ENCODE measurements around the gene OR5T2.
"Not testable (repeated sequence)": the region's sequence is repeated elsewhere in the genome, so short reads cannot be mapped to it uniquely, and the experiment has no call there.

Gene OR5T2

DNA sequence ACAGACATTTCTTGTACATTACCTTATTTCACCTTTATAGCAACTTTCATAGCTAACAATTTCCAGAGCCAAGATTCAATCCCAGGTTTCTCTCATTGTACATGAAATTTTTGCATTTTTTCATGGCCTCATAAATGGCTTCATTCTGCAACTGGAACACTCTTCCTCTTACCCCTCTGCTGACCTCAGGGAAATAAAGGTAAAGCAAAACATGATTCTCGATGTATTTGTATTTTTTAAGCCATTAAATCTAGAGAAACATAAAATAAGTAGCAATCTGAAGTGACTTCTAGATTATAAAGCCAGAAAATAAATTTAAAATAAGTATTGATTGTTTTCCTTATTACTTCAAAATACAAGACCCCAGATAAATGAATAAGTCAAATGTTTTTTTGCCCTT lies at the start of gene OR5T2:
Gene OR5T2, minus strand, starts transcription at position 101 of the 400 bp plus-strand sequence. CDS start 1,193 bp downstream, outside the sequence.
- DNase-seq (ENCODE audit: low spot score): no peak

DNA sequence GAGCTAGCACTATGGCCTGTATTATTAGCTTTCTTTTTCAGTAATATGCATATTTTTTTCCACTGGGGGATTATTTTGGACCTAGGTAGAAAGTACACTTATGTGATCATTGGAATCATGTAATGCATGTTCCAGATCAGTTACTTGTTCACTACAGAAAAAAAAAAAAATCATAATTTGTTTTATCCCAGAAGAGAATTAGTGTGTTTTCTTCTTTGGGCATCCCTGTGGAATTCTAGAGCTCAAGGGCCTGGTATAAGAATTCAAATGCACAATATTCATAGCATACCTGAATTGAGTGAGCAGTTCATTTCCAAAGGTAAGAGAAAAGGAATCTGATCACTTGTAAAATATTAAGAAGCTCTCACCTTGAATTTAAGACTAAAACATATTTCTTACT lies 39.8 kb upstream of the OR5T2 start, which contains the start of gene OR5T1:
Gene OR5T1, plus strand, starts transcription at position 301 of the 400 bp plus-strand sequence. CDS start 1,485 bp downstream, outside the sequence.
- no peak for DNase-seq (ENCODE audit: low spot score)

DNA sequence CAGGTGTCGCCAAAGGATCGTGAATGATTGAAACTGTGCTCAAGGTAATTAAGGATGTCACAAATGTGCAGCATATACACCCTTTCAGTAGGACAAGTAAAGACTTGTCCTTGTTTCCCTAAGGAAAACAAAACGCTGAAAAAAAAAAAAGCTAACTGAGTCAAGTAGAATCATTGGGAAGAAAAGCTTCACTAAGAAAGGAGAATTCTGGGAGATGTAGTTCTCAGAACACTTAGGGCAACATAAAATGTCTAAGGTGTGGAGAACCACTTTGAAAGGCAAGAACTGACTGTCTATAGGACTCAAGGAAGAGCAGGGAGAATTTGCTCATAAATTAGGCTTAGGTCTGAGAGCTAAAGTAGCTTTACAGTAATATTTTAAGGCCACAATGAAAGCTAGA lies 37.0 kb upstream of the OR5T2 start:
- no peak for DNase-seq (ENCODE audit: low spot score)

DNA sequence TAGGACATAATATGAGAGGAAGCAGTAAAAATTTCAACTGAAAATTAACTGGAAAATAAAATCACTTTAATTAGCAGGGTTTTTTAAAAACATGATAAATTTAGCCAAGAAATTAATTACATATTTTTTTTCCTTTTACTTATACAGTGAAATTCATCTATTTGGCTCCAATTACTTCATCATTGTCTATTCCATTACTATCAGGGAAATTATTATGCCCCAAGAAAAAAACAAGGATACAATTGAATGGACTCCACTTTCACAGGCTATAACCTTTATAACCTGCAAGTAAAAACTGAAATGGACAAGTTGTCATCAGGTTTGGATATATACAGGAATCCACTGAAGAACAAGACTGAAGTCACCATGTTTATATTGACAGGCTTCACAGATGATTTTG lies 17.9 kb upstream of the OR5T2 start, which contains the start of gene OR5T3:
Gene OR5T3, plus strand, starts transcription at position 301 of the 400 bp plus-strand sequence. Its CDS starts 0 bp downstream, at position 301.
- DNase-seq (ENCODE audit: low spot score): no peak

DNA sequence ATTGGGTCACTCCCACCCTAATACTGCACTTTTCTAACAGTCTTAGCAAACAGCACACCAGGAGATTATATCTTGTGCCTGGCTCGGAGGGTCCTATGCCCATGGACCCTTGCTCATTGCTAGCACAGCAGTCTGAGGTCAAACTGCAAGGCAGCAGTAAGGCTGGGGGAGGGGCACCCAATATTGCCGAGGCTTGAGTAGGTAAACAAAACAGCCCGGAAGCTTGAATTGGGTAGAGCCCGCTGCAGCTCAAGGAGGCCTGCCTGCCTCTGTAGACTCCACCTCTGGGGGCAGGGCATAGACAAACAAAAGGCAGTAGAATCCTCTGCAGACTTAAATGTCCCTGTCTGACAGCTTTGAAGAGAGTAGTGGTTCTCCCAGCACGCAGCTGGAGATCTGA lies 14.3 kb downstream of the OR5T2 start:
- not testable (repeated sequence) for DNase-seq (ENCODE audit: low spot score)

DNA sequence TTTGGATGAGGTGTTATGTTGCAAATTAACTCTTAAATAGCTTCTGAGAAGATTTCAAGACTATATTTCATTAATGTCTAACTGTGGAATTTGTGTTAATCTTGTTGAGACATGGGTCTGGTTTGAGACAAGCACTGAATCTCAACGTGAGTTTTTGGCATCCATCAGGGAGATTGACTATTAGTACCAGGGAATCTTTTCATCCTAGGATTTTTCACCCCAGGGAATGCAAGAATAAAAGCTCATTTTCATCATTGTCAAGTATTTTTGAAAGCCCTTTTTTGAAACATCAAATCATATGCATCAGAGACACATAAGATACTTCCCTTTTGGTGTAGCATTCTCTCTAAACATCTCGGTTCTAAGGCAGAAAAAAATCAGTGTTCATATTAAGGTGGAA lies 19.5 kb downstream of the OR5T2 start:
- no peak for DNase-seq (ENCODE audit: low spot score)

DNA sequence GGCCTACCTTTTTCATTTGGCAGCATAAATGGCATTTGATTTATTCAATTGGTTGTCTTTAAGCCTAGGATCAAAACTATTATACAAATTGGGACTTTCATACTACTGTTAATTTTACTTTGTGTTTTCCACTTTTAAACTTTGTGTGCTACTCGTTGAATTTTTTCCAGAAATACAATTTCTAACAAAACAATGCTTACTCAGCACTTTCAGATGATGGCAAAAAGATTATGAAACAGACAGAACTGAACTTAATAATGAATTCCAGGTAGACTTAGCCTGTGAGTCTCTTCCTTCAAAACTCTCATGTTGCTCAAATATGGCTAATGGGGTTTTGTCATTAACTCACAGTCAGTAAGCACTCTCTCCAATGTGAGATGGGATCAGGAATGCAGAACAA lies 26.3 kb downstream of the OR5T2 start:
- no peak for DNase-seq (ENCODE audit: low spot score)

DNA sequence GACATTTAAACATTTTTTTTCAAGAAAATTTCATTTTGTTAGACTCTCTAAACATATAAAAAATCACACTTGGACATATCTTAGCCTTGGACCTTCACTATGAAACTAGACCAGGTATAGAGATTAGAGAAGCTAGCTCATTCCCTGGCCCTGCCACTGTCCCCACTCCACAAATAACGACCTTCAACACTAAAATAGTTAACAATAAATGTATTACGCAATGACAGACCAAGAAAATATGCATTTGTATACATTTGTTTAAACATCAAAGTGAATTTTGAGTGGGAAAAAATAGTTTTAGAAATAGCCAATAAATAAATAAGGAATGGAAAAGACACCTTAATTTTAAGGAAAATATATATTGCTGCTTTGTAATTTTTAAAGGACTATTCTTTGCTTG lies 36.7 kb downstream of the OR5T2 start:
- DNase-seq (ENCODE audit: low spot score): no peak

DNA sequence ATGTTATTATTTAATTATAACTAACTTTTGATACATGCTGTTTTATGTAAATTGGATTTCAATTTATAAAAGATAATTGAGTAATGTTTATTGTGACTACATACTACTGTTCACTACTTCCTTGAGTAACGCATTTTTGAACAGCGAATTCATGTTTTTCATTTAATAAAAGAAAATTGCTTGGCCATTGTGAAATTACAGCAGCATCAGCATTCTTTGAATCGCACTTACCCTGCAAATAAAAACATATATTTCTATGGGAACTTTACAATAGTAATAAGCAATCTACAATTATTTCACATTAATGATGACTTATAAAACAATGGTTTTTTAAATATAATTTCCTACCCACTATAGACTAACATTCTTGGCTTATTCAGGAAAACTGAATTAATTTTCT lies 37.4 kb downstream of the OR5T2 start:
- no peak for DNase-seq (ENCODE audit: low spot score)

DNA sequence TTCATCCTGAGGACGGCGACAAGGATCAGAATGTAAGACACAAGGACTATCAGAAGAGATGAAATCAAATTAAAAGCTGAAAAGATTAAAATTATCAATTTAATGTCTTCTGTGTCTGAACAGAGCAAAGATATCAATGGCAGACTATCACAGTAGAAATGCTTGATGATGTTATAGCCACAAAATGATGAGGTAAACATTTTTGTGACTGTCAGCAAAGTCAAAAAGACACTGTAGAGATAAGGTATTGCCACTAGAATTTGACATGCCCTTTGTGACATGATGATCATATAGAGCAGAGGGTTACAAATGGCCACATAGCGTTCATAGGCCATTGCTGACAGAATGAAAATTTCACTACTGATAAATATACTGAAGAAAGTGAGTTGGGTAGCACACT lies 45.5 kb downstream of the OR5T2 start:
- no peak for DNase-seq (ENCODE audit: low spot score)

DNA sequence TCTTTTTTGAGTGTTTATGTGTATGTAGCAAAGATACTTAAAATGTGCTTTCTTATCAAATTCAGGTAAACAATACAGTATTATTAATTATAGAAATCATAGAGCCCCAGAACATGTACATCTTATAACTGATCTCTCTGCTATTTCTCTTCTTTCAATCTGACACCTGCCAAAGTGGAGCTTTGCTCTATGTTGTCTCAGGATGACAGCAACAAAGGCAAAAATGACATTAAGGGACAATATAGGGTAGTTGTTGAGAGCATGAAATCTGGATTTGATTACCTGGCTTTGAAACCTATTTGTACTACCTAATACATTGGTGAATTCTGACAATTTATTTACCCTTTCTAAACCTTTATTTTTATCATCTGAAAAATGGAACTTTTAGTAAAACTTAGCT lies 50.6 kb downstream of the OR5T2 start:
- DNase-seq (ENCODE audit: low spot score): no peak
